Endothelial cell of umbilical vein (primary cell): ENCODE data around the gene NCKAP5.

Experiments used
- CTCF ChIP-seq, 2 donors: IDR thresholded peaks; 1 replicate in 1 of 2; 2 replicates in 1 of 2; pipeline ENCODE4 v1.5.1; 2011; ENCODE audit warnings: low read length in 2 of 2, mild to moderate bottlenecking in 2 of 2, moderate library complexity in 2 of 2, control low read depth in 1 of 2, inconsistent platforms in 1 of 2, low read depth in 1 of 2; ENCODE audit not compliant: insufficient read depth in 1 of 2; ENCODE audit errors: extremely low read depth in 1 of 2
- EZH2 ChIP-seq: IDR thresholded peaks from 2 replicates; pipeline ENCODE4 v1.6.1; 2012; ENCODE audit warnings: borderline replicate concordance, low read depth, mild to moderate bottlenecking, moderate library complexity, low read length, inconsistent platforms; ENCODE audit not compliant: severe bottlenecking
- FOS ChIP-seq: IDR thresholded peaks from 2 replicates; pipeline ENCODE4 v1.6.1; 2011; ENCODE audit warnings: mild to moderate bottlenecking, low read length, moderate library complexity, borderline replicate concordance; ENCODE audit not compliant: insufficient read depth
- GATA2 ChIP-seq: IDR thresholded peaks from 2 replicates; pipeline ENCODE4 v1.7.0; 2011; ENCODE audit warnings: low read depth, mild to moderate bottlenecking, moderate library complexity, mixed read lengths, low read length; ENCODE audit not compliant: insufficient read length, insufficient read depth
- JUN ChIP-seq: IDR thresholded peaks from 2 replicates; pipeline ENCODE4 v1.6.1; 2011; ENCODE audit warnings: borderline replicate concordance, low read depth; ENCODE audit not compliant: insufficient read length, insufficient read depth
- MAX ChIP-seq: IDR thresholded peaks from 2 replicates; pipeline ENCODE4 v1.6.1; 2011; ENCODE audit not compliant: insufficient read depth, insufficient read length
- POLR2A ChIP-seq: IDR thresholded peaks from 2 replicates; pipeline ENCODE4 v1.6.1; 2012; ENCODE audit warnings: low read depth, mild to moderate bottlenecking, control low read depth, low read length
- POLR2AphosphoS5 ChIP-seq: IDR thresholded peaks from 2 replicates; pipeline ENCODE4 v1.6.1; 2012; ENCODE audit warnings: low read depth, mild to moderate bottlenecking, control low read depth, low read length, moderate library complexity; ENCODE audit not compliant: insufficient read depth

- TF ChIP-seq CTCF (IDR thresholded peaks at IDR 0.05; ENCODE audit: extremely low read depth in 1 of 2, insufficient read depth in 1 of 2, low read depth in 1 of 2, low read length in 2 of 2) (no peak), POLR2AphosphoS5 (no peak), POLR2A (no peak), EZH2 (no peak), MAX (no peak), FOS (no peak), JUN (no peak), GATA2 (no peak)
Measured at GRCh38 chr2:133213651-133214050, 354.6 kb downstream of the NCKAP5 start.
